Upper lobe of left lung (tissue), 6 donors: ENCODE results near the gene LHX3. TPM values are rescaled to one million over a fixed set of nuclear protein-coding genes. Genes with fewer than 3 reads are reported as not detected.

ENCODE experiments used
- ATAC-seq, 2 donors: fragments of 200-7000 bp; cut with Tn5 transposase; one replicate each; pipeline ENCODE4 v1.9.1; 2022; ENCODE audit warnings: mild to moderate bottlenecking in 2 of 2, moderate library complexity in 2 of 2; ENCODE audit not compliant: low FRiP score in 2 of 2
- DNase-seq, 2 donors: peaks; one replicate each; pipeline ENCODE4 v3.0.0-alpha.2; 2019 to 2020
- H3K27ac ChIP-seq, 4 donors: fragments of 200-600 bp; sonication (generic); one replicate each; pipeline ENCODE4 v1.5.1; 2016 to 2019
- H3K27me3 ChIP-seq, 4 donors: fragments of 200-600 bp; sonication (generic); one replicate each; pipeline ENCODE4 v1.5.1; 2017 to 2019
- H3K36me3 ChIP-seq, 4 donors: fragments of 200-600 bp; sonication (generic); one replicate each; pipeline ENCODE4 v1.5.1; 2016 to 2019
- H3K4me1 ChIP-seq, 4 donors: fragments of 200-600 bp; sonication (generic); one replicate each; pipeline ENCODE4 v1.5.1; 2018 to 2019
- H3K4me3 ChIP-seq, 4 donors: fragments of 200-600 bp; sonication (generic); one replicate each; pipeline ENCODE4 v1.5.1; 2017 to 2019; ENCODE audit warnings: mild to moderate bottlenecking in 2 of 4, moderate library complexity in 1 of 4
- H3K9me3 ChIP-seq, 4 donors: fragments of 200-600 bp; sonication (generic); one replicate each; pipeline ENCODE4 v1.5.1; 2018 to 2019
- EP300 ChIP-seq, 4 donors: sonication (generic); formaldehyde crosslinking; IDR thresholded peaks; one replicate each; pipeline ENCODE4 v1.5.1; 2017; ENCODE audit warnings: antibody characterized with exemption in 4 of 4, control low read depth in 2 of 4
- POLR2A ChIP-seq, 4 donors: fragments of 450-650 bp; IDR thresholded peaks; one replicate each; pipeline ENCODE4 v1.5.1; 2016 to 2017; ENCODE audit warnings: antibody characterized with exemption in 4 of 4, mild to moderate bottlenecking in 2 of 4
- POLR2AphosphoS5 ChIP-seq, 2 donors: sonication (generic); formaldehyde crosslinking; IDR thresholded peaks; one replicate each; pipeline ENCODE4 v1.5.1; 2017; ENCODE audit warnings: antibody characterized with exemption in 2 of 2
- WGBS, 2 donors: methylation state at CpG; one replicate each; pipeline ENCODE4 v1.1.5; 2017 to 2018; 5-methylcytosine and 5-hydroxymethylcytosine counted together
- total RNA-seq, 6 donors: library from RNA; depleted of rRNA in 4 of 6; stranded (reverse); fragments of >200 nt in 4 of 6; gene quantifications; one replicate each; pipeline versions ENCODE4 v1.1.0 to v1.2.1, GENCODE V29; 2016 to 2021
- TF ChIP-seq, protein P1 (sequence below), 6 experiments: fragments of 450-650 bp in 4 of 6; fragments of 200-600 bp in 2 of 6; sonication (generic) in 2 of 6; IDR thresholded peaks; one replicate each; pipeline ENCODE4 v1.5.1; 2016 to 2019; ENCODE audit warnings: antibody characterized with exemption in 6 of 6
- donor health status: DM: no; HTN: no; CAD: no; lungs with moderate emphysema.
- donor health status: DM: no; HTN: yes; CAD: no; lungs with severe emphysema.

Gene LHX3
- total RNA-seq, 6 donors from 2014 or later = 0.20 TPM; not detected in 5

GRCh38 chr9:136170006-136170901, 34.7 kb downstream of the LHX3 start:
- H3K9me3 ChIP-seq = no peaks in the 10 kb centered on the region
- no peaks in the 10 kb centered on the region for H3K4me1 ChIP-seq
- H3K4me3 ChIP-seq = no peak overlapping the region
- WGBS, 2 donors = 49 to 51% methylated on average over 21 to 27 of the region's 28 CpGs
- peak; percentile 50 to 54 for ATAC-seq
- no peak overlapping the region for H3K27ac ChIP-seq
- no peaks in the 10 kb centered on the region for H3K36me3 ChIP-seq
- DNase-seq = peak in 1 of 2 donors; percentile 85
- TF ChIP-seq, protein P1, sequence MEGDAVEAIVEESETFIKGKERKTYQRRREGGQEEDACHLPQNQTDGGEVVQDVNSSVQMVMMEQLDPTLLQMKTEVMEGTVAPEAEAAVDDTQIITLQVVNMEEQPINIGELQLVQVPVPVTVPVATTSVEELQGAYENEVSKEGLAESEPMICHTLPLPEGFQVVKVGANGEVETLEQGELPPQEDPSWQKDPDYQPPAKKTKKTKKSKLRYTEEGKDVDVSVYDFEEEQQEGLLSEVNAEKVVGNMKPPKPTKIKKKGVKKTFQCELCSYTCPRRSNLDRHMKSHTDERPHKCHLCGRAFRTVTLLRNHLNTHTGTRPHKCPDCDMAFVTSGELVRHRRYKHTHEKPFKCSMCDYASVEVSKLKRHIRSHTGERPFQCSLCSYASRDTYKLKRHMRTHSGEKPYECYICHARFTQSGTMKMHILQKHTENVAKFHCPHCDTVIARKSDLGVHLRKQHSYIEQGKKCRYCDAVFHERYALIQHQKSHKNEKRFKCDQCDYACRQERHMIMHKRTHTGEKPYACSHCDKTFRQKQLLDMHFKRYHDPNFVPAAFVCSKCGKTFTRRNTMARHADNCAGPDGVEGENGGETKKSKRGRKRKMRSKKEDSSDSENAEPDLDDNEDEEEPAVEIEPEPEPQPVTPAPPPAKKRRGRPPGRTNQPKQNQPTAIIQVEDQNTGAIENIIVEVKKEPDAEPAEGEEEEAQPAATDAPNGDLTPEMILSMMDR (IDR thresholded peaks at IDR 0.05) = peak; percentile 37 to 56 (median 49)
- TF ChIP-seq POLR2A (IDR thresholded peaks at IDR 0.05) = no peak
- H3K27me3 ChIP-seq = peaks cover 0 to 13% (median 2%) of the 10 kb centered on the region in 4 donors

DNA sequence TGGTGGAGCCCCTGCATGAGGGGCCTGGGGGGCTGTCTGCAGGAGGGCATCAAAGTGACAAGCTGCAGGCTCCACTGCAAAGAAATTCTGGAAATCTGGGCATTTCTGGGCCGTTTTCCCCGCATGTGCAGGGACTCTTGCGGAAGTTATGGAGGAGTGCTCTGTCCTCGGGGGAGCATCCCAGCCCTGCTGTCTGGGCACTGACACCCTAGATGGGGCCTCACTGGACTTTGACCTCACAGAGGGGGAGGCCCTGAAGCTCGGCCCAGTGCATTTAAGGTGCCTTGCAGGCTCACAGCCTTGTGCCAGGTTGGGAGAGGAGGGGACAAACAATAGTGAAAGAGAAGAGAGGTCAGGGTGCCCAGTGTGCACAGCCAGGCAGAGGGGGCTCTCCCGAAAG, 35.4 kb downstream of the LHX3 start:
- H3K9me3 ChIP-seq = no peaks in the 10 kb centered on the region
- H3K36me3 ChIP-seq = no peaks in the 10 kb centered on the region
- H3K4me1 ChIP-seq = no peaks in the 10 kb centered on the region
- no peak overlapping the region for H3K27ac ChIP-seq
- WGBS, 2 donors = 62 to 74% methylated on average over 6 of the region's 6 CpGs
- DNase-seq = no peak
- TF ChIP-seq EP300 (IDR thresholded peaks at IDR 0.05) (no peak), POLR2AphosphoS5 (IDR thresholded peaks at IDR 0.05) (no peak), POLR2A (IDR thresholded peaks at IDR 0.05) (no peak)
- H3K4me3 ChIP-seq = no peak overlapping the region
- ATAC-seq = no peak
- peaks cover 0 to 13% (median 2%) of the 10 kb centered on the region in 4 donors for H3K27me3 ChIP-seq

DNA sequence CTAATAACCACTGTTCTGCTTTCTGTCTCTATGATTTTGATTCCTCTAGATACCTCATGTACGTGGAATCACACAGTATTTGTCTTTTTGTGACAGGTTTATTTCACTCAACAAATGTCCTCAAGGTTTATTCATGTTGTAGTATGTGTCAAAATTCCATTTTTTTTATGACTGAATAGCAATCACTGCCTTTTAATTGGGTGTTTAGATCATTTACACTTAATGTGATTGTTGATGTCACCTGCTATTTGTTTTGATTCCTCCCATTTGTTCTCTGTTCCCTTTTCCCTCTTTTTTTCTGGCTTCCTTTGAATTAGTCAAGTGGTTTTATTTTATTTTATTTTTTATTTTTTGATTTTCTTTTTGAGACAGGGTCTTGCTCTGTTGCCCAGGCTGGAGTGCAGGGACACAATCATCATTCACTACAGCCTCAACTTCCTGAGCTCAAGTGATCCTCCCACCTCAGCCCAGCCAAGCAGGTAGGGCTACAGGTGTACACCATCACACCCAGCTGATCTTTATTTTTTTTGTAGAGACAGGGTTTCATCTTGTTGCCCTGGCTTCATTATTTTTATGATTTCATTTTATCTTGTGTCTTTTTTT, 41.6 kb downstream of the LHX3 start:
- no peak for ATAC-seq
- DNase-seq = no peak
- 64 to 68% methylated on average over 1 of the region's 1 CpG for WGBS, 2 donors

DNA sequence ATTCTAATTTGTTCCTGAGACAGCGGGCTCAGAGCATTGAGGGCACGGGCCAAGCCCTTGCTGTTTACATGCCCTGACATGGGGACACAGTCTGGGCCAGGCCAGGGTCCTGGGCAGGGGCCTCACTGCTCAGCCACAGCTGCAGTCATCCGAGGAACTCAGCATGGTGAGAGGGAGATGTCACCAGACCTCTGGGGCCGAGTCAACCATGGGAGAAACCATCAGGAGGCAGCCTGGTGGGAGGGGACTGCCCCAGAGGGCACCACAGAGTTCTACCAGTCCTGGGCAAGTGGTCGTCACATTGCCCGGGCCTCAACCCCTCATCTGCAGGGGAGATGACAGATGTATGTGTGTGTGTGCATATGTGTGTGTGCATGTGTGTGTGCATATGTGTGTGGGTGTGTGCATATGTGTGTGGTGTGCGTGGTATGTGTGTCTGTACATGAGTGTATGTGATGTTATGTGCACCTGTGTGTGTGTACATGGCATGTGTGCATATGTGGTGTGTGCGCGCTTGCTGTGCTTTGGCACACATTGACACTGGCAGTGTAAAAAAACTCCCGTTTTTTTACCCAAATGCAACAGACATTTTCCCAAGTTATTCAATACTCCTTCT, 43.8 kb downstream of the LHX3 start:
- Histone ChIP-seq H3K9me3 (peaks cover 0 to 5% (median 2%) of the 10 kb centered on the region in 4 donors), H3K27ac (no peak overlapping the region), H3K36me3 (no peaks in the 10 kb centered on the region), H3K27me3 (no peaks in the 10 kb centered on the region), H3K4me1 (no peaks in the 10 kb centered on the region), H3K4me3 (no peak overlapping the region)
- ATAC-seq = no peak
- DNase-seq = peak in 1 of 2 donors; percentile 21
- 66 to 71% methylated on average over 10 of the region's 10 CpGs for WGBS, 2 donors
- no peak for TF ChIP-seq POLR2AphosphoS5 (IDR thresholded peaks at IDR 0.05)
- TF ChIP-seq, protein P1 (IDR thresholded peaks at IDR 0.05) = no peak
- TF ChIP-seq POLR2A (IDR thresholded peaks at IDR 0.05) = no peak
- TF ChIP-seq EP300 (IDR thresholded peaks at IDR 0.05) = no peak

More for the DNA sequence above, 41.6 kb downstream of the LHX3 start:
- H3K9me3 ChIP-seq = peaks cover 0 to 5% (median 2%) of the 10 kb centered on the region in 4 donors
- no peaks in the 10 kb centered on the region for H3K36me3 ChIP-seq
- TF ChIP-seq EP300 (IDR thresholded peaks at IDR 0.05) (no peak), POLR2A (IDR thresholded peaks at IDR 0.05) (no peak), POLR2AphosphoS5 (IDR thresholded peaks at IDR 0.05) (no peak)
- TF ChIP-seq, protein P1 (IDR thresholded peaks at IDR 0.05) = no peak
- no peaks in the 10 kb centered on the region for H3K4me1 ChIP-seq
- no peak overlapping the region for H3K4me3 ChIP-seq
- H3K27ac ChIP-seq = no peak overlapping the region
- H3K27me3 ChIP-seq = no peaks in the 10 kb centered on the region

GRCh38 chr9:136160381-136160841, 44.5 kb downstream of the LHX3 start:
- WGBS, 2 donors = 46 to 71% methylated on average over 5 to 12 of the region's 12 CpGs
- TF ChIP-seq POLR2A (IDR thresholded peaks at IDR 0.05) = no peak
- no peak for TF ChIP-seq EP300 (IDR thresholded peaks at IDR 0.05)
- no peak for TF ChIP-seq POLR2AphosphoS5 (IDR thresholded peaks at IDR 0.05)
- Histone ChIP-seq H3K27me3 (no peaks in the 10 kb centered on the region), H3K9me3 (peaks cover 0 to 5% (median 2%) of the 10 kb centered on the region in 4 donors), H3K4me1 (no peaks in the 10 kb centered on the region), H3K36me3 (no peaks in the 10 kb centered on the region), H3K4me3 (no peak overlapping the region), H3K27ac (no peak overlapping the region)
- ATAC-seq (peak; percentile 7 to 23), DNase-seq (peak in 1 of 2 donors; percentile 62)
